ENCODE measurements around the gene NEK9.

DNA sequence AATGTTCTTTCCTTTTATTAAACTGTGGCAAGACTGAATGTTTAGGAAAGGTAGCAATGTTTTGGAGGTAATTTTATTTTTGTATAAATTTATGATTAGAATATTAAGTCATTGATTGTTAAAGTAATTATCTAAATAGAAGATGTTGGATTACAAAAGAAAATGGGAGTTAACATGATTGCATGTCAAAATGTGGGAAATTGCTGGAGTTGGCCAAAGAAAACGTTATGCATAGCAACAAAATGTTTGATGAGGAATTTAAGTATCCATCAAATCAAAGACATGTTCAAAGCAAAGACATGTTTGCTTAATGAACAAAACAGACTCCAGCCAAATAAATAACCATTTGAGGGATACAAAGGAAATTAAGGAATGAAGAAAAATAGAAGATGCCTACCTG lies 72.4 kb downstream of the NEK9 start:
- TF ChIP-seq, protein P1, sequence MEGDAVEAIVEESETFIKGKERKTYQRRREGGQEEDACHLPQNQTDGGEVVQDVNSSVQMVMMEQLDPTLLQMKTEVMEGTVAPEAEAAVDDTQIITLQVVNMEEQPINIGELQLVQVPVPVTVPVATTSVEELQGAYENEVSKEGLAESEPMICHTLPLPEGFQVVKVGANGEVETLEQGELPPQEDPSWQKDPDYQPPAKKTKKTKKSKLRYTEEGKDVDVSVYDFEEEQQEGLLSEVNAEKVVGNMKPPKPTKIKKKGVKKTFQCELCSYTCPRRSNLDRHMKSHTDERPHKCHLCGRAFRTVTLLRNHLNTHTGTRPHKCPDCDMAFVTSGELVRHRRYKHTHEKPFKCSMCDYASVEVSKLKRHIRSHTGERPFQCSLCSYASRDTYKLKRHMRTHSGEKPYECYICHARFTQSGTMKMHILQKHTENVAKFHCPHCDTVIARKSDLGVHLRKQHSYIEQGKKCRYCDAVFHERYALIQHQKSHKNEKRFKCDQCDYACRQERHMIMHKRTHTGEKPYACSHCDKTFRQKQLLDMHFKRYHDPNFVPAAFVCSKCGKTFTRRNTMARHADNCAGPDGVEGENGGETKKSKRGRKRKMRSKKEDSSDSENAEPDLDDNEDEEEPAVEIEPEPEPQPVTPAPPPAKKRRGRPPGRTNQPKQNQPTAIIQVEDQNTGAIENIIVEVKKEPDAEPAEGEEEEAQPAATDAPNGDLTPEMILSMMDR (IDR thresholded peaks at IDR 0.05; ENCODE audit: low read length) = no peak
- TF ChIP-seq EZH2 (optimal IDR thresholded peaks at IDR 0.05; ENCODE audit: low read depth, low read length) = no peak
- TF ChIP-seq EZH2phosphoT487 (IDR thresholded peaks at IDR 0.05; ENCODE audit: low read length) = no peak

Data from MM.1S (cell line).